Fibroblast of lung (primary cell): ENCODE measurements around the gene LMAN2. TPM values are rescaled to one million over a fixed set of nuclear protein-coding genes. Genes with fewer than 3 reads are reported as not detected.

Source experiments
- DNase-seq, 2 donors: peaks; one replicate each; pipeline versions ENCODE4 v3.0.0 to v3.0.0-alpha.2; 2010; ENCODE audit warnings: low read depth in 2 of 2
- H2AFZ ChIP-seq: 2 replicates; pipeline ENCODE4 v1.5.1; 2012; ENCODE audit warnings: low read length, control low read depth, inconsistent platforms
- H3K27ac ChIP-seq: 2 replicates; pipeline ENCODE4 v1.5.1; 2011; ENCODE audit warnings: low read length, control low read depth; ENCODE audit not compliant: insufficient read depth
- H3K27me3 ChIP-seq: 2 replicates; pipeline ENCODE4 v1.5.1; 2011; ENCODE audit warnings: mild to moderate bottlenecking, low read length; ENCODE audit not compliant: control insufficient read depth, insufficient read depth
- H3K36me3 ChIP-seq: 2 replicates; pipeline ENCODE4 v1.5.1; 2011; ENCODE audit warnings: low read length; ENCODE audit not compliant: control insufficient read depth, insufficient read depth
- H3K4me1 ChIP-seq: 2 replicates; pipeline ENCODE4 v1.5.1; 2011; ENCODE audit warnings: low read length; ENCODE audit not compliant: control insufficient read depth, insufficient read depth; ENCODE audit errors: extremely low read depth
- H3K4me2 ChIP-seq: 2 replicates; pipeline ENCODE4 v1.5.1; 2011; ENCODE audit warnings: low read length, control low read depth; ENCODE audit not compliant: insufficient read depth; ENCODE audit errors: extremely low read depth
- H3K4me3 ChIP-seq, 4 experiments: fragments of 200-600 bp in 1 of 4; sonication (generic) in 1 of 4; replicated peaks in 1 of 4; 2 replicates each; pipeline ENCODE4 v1.5.1; 2011 to 2016; ENCODE audit warnings: low read length in 4 of 4, low read depth in 3 of 4, mild to moderate bottlenecking in 3 of 4, control low read depth in 2 of 4, inconsistent platforms in 1 of 4, mixed read lengths in 1 of 4; ENCODE audit not compliant: insufficient read depth in 1 of 4; ENCODE audit errors: control extremely low read depth in 1 of 4
- H3K79me2 ChIP-seq: 2 replicates; pipeline ENCODE4 v1.5.1; 2012; ENCODE audit warnings: mild to moderate bottlenecking, low read length, inconsistent platforms; ENCODE audit not compliant: control insufficient read depth, insufficient read depth
- H3K9ac ChIP-seq: 2 replicates; pipeline ENCODE4 v1.5.1; 2011; ENCODE audit warnings: mild to moderate bottlenecking, low read length, control low read depth; ENCODE audit not compliant: insufficient read depth
- H3K9me3 ChIP-seq: 2 replicates; pipeline ENCODE4 v1.5.1; 2012; ENCODE audit warnings: low read depth, low read length; ENCODE audit not compliant: control insufficient read depth, insufficient read depth
- H4K20me1 ChIP-seq: 2 replicates; pipeline ENCODE4 v1.5.1; 2011; ENCODE audit warnings: low read length; ENCODE audit not compliant: control insufficient read depth, insufficient read depth; ENCODE audit errors: extremely low read depth
- CTCF ChIP-seq, 2 donors: IDR thresholded peaks in 1 of 2; conservative IDR thresholded peaks in 1 of 2; 1 replicate in 1 of 2; 2 replicates in 1 of 2; pipeline ENCODE4 v1.5.1; 2011 to 2012; ENCODE audit warnings: low read length in 2 of 2, control low read depth in 1 of 2, inconsistent platforms in 1 of 2, low read depth in 1 of 2, mild to moderate bottlenecking in 1 of 2
- EZH2 ChIP-seq: IDR thresholded peaks from 2 replicates; pipeline ENCODE4 v1.5.1; 2012; ENCODE audit warnings: low read length, control low read depth, mild to moderate bottlenecking; ENCODE audit errors: missing control alignments
- polyA plus RNA-seq, 2 donors: library from polyadenylated mRNA; depleted of rRNA in 1 of 2; stranded (reverse) in 1 of 2; unstranded in 1 of 2; fragments of >200 nt; gene quantifications; 2 replicates each; pipeline ENCODE4 v1.2.1, GENCODE V29; 2011 to 2012; ENCODE audit warnings: missing spikeins in 1 of 2
- total RNA-seq: library from RNA; depleted of rRNA; stranded (reverse); fragments of >200 nt; gene quantifications from 2 replicates; pipeline ENCODE4 v1.2.1, GENCODE V29; 2014

Gene LMAN2
- total and polyA plus RNA-seq, 2 donors (not counting 1 experiment from before 2014, with no cell fraction given) = 145 to 396 TPM

GRCh38 chr5:177384134-177384533 lies 32.7 kb upstream of the LMAN2 start, which contains the start of gene SLC34A1:
TSS of gene SLC34A1 (plus strand) at chr5:177384434. CDS start at chr5:177385742, 1,308 bp downstream.
- no peaks in the 10 kb centered on the region for H3K9me3 ChIP-seq
- peaks cover 8% of the 10 kb centered on the region for H3K4me1 ChIP-seq
- no peak for TF ChIP-seq EZH2
- no peak for TF ChIP-seq CTCF (conservative IDR thresholded peaks at IDR 0.05 in 1 of 2, IDR thresholded peaks at IDR 0.05 in 1 of 2; ENCODE audit: low read depth in 1 of 2, low read length in 2 of 2)
- H3K27me3 ChIP-seq = peaks cover 18% of the 10 kb centered on the region
- no peaks in the 10 kb centered on the region for H4K20me1 ChIP-seq
- no peaks in the 10 kb centered on the region for H3K36me3 ChIP-seq
- H3K27ac ChIP-seq = no peak within 1 kb of the TSS
- no peaks in the 10 kb centered on the region for H3K79me2 ChIP-seq
- H3K4me2 ChIP-seq = no peak within 1 kb of the TSS
- H3K9ac ChIP-seq = no peak within 1 kb of the TSS
- H2AFZ ChIP-seq = no peak within 1 kb of the TSS
- DNase-seq = no peak
- no peak within 1 kb of the TSS for H3K4me3 ChIP-seq

- H3K4me1 ChIP-seq = no peaks in the 10 kb centered on the region
- H4K20me1 ChIP-seq = no peaks in the 10 kb centered on the region
- no peak overlapping the region for H3K4me2 ChIP-seq
- no peaks in the 10 kb centered on the region for H3K79me2 ChIP-seq
- no peak overlapping the region for H3K4me3 ChIP-seq
- H2AFZ ChIP-seq = no peak overlapping the region
- no peak for TF ChIP-seq CTCF (conservative IDR thresholded peaks at IDR 0.05 in 1 of 2, IDR thresholded peaks at IDR 0.05 in 1 of 2; ENCODE audit: low read depth in 1 of 2, low read length in 2 of 2)
- no peak for TF ChIP-seq EZH2
- no peaks in the 10 kb centered on the region for H3K36me3 ChIP-seq
- no peak overlapping the region for H3K9ac ChIP-seq
- H3K27me3 ChIP-seq = peaks cover 18% of the 10 kb centered on the region
- DNase-seq = no peak
- no peak overlapping the region for H3K27ac ChIP-seq
- no peaks in the 10 kb centered on the region for H3K9me3 ChIP-seq
Measured at GRCh38 chr5:177383181-177383580, 31.7 kb upstream of the LMAN2 start.

DNA sequence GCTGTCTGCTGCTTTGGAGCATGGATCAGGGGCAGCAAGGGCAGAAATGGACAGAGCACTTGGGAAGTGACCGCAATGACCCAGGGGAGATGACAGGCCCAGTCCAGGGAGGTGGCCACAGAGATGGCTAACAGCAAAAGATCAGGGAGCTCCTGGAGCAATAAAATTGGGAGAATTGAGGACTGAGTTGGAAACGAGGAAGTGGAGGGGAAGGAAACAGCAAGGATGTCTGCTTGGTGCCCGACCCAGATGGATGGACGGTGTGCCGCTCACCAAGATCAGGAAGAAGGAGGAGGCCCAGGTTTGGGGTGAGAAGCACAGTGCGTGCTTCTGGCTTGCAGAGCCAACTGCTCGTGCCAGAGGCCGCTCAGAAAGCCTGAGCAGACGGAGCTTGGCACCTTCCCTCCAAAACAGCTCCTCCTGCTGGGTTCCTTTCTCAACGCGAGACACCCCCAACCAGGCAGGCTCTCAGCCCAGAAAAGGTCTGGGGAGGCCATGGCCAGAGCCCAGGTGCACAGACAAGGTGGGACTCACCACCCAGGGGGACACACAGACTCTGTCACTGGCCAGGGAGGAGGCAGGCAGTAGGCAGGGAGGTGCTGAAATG lies 31.1 kb upstream of the LMAN2 start:
- no peaks in the 10 kb centered on the region for H4K20me1 ChIP-seq
- H3K27me3 ChIP-seq = peaks cover 18% of the 10 kb centered on the region
- H3K4me2 ChIP-seq = no peak overlapping the region
- H2AFZ ChIP-seq = no peak overlapping the region
- H3K9me3 ChIP-seq = no peaks in the 10 kb centered on the region
- no peaks in the 10 kb centered on the region for H3K36me3 ChIP-seq
- TF ChIP-seq CTCF (conservative IDR thresholded peaks at IDR 0.05 in 1 of 2, IDR thresholded peaks at IDR 0.05 in 1 of 2; ENCODE audit: low read depth in 1 of 2, low read length in 2 of 2) (peak; percentile 41 to 47), EZH2 (no peak)
- no peak overlapping the region for H3K9ac ChIP-seq
- peak in 1 of 2 donors; percentile 44 for DNase-seq
- H3K4me3 ChIP-seq = no peak overlapping the region
- H3K4me1 ChIP-seq = no peaks in the 10 kb centered on the region
- H3K79me2 ChIP-seq = no peaks in the 10 kb centered on the region
- H3K27ac ChIP-seq = no peak overlapping the region
